HG03095 (cell line): Measurements from ENCODE around the gene FHIT.

Experiments
- ATAC-seq: cut with Tn5 transposase; IDR thresholded peaks from one replicate; pipeline ENCODE4 v1.9.1; 2021; ENCODE audit warnings: moderate library complexity; ENCODE audit not compliant: unreplicated experiment

The FHIT gene

DNA sequence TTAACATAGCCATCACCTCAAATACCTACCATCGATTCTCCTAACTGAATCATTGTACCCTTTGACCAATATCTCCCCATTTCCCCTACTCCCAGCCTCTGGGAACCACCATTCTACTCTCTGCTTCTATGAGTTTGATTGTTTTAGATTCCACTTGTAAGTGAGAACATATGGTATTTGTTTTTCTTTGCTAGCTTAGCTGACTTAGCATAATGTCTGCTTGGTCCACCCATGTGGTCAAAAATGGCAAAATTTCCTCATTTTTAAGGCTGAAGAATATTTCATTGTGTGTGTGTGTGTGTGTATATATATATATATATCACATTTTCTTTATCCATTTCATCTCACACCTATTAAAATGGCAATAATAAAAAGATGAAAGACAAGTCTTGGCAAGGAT, 469.3 kb downstream of the FHIT start:
- ATAC-seq: no peak

DNA sequence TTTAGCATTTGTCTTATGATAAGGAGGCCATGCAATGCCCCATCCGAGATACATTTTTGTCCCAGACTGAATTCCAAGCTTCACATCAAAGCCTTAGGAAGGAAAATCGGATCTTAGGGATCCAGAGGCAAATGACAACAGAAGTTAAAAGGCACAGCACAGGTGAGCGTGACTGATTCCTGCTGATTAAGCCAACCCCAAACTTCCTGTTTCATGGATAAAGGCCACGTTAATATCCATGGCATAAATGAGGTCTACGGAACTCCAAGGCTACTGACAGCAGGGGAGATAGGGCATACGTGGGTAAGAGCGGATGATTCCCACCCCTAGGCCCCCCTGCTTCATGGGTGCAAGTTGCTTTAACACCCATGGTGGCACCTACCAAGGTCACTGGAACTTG, 471.6 kb downstream of the FHIT start:
- ATAC-seq: no peak

GRCh38 chr3:60775985-60776384, 475.3 kb downstream of the FHIT start:
- no peak for ATAC-seq

DNA sequence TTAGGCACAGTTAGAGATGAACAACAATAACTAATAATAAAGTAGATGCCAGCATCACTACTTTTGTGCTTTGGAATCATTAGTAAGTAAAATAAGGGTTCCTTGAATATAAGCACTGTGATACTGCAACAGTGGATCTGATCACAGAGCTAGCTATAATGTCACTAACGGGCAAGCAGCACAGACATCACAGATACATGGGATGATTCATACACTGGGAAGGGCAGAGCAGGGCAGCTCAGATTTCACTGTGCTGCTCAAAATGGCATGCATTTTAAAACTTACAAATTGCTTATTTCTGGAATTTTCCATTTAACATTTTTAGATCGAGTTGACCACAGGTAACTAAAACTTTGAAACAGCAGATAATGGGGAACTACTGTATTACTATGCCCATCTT, 476.6 kb downstream of the FHIT start:
- ATAC-seq: no peak

GRCh38 chr3:60772584-60772983, 478.7 kb downstream of the FHIT start:
- ATAC-seq: no peak

DNA sequence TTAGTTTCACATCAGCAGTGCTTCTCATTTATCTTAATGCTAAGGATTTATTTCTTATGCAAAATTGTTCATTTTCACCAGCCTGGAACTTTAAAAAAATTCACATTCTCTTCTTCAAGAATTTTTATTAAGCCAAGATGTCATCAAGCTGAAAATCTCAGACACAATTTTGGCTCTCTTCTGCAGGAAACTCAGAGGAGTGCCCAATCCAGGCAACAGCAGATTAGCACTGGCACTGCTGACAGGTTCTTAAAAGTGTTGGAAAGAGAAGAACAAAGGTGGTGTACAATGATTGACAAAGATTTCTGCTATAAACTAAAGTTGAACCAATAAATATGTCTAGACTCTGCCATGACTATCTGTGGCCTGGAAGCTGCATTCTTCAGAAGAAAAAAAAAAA, 479.5 kb downstream of the FHIT start:
- no peak for ATAC-seq

DNA sequence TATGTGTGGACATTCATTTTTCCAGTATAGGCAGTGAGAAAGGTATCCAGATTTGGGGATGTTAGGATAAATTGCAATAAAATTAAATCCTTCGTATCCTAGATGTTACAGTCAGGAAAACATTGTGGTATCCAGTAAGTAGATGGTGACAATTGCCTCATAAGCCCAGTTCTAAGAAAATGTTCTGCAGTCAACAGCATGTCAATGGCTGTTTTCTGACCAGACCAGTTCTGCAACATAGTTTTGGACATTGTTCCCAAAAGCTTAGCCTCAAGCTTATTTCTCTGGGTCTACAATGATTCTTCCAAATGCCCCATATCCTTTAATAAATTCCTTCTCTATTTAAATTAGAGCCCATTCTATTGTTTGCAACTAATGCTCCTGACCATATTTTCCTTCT, 480.7 kb downstream of the FHIT start:
- ATAC-seq: no peak

- no peak for ATAC-seq
Measured at GRCh38 chr3:60767536-60767935, 483.7 kb downstream of the FHIT start.

DNA sequence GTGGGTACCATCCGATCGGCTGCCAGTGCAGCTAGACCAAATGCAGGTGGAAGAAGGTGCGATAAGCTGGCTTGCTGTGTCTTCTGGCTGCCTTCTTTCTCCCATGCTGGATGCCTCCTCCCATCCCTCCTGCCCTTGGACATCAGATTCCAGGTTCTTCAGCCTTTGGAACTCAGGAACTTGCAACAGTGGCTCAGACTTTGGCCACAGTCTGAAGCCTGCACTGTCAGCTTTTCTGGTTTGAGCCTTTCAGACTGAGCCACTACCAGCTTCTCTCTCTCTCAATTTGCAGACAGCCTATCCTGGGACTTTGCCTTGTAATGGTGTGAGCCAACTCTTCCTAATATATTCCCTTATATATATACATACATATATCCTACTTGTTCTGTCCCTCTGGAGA, 485.5 kb downstream of the FHIT start:
- no peak for ATAC-seq

DNA sequence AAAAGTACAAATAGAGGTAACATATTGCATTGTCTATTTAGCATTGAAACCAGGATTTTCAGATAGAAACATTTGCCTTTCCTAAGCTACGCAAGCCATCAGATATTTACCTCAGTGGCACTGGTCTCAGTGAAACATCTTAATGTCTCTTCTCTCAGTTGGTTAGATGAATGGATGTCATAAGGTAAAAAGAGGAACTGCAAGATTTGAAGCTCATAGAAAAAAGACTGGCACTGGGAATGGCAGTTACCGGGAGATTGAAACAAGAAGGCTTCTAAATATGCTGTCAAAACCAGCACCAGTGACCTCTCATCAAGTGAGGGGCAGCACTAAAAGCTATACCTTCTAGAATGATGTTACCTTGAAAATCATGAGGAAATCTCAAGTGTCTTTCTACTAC, 486.4 kb downstream of the FHIT start:
- ATAC-seq: no peak

GRCh38 chr3:60760145-60760544, 491.1 kb downstream of the FHIT start:
- no peak for ATAC-seq

DNA sequence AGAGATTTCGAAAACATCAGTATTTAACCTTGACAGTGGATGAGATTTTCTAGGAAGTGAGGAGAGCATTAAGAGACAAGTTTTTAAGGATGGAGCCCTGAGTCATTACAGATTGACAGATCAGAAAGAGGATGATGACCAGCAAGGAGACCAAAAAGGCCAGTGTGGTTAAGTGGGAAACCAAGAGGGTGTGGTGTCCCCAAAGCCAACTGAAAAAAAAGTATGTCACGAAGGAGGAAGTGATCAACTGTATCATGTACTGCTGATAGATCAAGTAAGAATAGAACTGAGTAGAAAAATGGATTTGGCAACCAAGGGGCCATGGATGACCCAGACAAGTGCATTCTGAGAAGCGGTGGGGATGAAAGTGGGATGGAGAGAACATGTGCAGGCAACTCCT, 491.8 kb downstream of the FHIT start:
- ATAC-seq: no peak

- no peak for ATAC-seq
Measured at GRCh38 chr3:60758831-60759230, 492.4 kb downstream of the FHIT start.

GRCh38 chr3:60758171-60758570, 493.1 kb downstream of the FHIT start:
- ATAC-seq: no peak

DNA sequence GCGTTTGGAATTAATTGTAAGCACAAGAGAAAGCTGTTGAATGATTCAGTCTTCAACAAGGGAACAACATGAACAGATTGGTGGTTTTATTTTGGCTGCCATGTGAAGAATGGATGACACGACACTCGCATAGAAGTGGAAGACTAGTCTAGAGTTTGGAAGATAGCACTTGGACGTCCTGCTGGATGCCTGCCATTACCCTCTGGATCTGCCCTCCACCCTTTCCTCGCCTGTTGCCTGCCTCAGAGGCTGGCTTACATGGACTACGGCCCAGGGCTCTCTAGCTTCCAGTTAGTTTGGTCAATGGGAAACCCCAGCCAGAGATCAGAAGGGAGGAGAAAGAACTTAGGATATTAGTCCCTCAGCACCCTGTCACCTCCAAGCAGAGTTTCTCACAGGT, 493.5 kb downstream of the FHIT start:
- no peak for ATAC-seq

DNA sequence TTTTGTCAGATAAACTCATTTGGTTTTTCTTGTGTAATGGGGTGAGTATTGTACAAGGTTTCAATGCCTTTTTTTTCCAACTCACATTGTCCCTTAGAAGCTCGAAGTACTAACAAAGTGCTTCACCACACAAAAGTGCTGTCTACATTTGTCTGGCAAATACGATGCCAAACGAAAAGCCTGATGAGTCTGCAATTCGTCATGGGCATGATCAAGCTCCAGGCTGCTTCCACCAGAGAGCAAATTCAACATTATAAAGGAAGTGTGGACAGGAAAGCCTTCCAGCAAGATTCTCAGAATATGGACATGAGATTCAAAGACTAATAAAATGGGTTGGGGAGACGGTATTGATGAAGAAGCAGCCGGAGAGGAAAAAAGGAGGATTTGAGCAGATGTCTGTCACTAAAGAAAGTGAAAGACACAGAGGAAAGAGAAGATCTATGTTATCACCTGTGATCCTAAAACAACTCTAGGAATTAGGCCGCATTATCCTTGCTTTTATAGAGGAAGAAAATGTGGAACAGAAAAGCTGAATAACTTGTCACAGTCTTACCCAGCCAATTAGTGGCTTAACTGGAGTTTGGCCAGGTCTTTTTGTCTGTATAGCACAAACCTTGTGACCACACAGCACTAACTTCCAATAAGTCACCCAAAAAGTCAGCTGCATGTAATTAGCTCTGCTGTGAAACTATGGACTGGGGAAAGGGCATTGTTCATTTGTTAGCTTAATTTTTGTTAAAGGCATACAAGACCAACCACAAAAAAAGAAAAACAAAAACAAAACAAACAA, 494.8 kb downstream of the FHIT start:
- no peak for ATAC-seq

GRCh38 chr3:60755094-60755493, 496.2 kb downstream of the FHIT start:
- no peak for ATAC-seq

DNA sequence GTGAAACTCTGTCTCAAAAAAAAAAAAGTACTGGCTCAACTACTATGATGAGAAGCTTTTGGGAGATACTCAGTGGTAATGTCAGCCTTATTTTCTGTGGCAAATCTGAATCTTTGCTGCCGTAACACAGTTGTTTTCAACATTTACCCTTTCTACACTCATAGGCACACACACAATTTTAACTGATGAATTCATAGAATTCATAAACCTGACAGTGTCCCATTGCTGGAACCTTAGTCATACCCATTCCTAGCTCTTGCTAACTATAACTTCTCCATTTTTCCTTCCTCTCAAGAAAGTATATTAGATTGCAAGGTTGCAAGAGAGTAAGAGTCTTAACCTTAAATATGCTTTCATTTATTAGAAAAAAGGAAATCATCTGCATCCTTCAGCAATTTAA, 496.6 kb downstream of the FHIT start:
- ATAC-seq: no peak

- ATAC-seq: no peak
Measured at GRCh38 chr3:60752809-60753208, 498.4 kb downstream of the FHIT start.

GRCh38 chr3:60746695-60747416, 504.4 kb downstream of the FHIT start:
- no peak for ATAC-seq

DNA sequence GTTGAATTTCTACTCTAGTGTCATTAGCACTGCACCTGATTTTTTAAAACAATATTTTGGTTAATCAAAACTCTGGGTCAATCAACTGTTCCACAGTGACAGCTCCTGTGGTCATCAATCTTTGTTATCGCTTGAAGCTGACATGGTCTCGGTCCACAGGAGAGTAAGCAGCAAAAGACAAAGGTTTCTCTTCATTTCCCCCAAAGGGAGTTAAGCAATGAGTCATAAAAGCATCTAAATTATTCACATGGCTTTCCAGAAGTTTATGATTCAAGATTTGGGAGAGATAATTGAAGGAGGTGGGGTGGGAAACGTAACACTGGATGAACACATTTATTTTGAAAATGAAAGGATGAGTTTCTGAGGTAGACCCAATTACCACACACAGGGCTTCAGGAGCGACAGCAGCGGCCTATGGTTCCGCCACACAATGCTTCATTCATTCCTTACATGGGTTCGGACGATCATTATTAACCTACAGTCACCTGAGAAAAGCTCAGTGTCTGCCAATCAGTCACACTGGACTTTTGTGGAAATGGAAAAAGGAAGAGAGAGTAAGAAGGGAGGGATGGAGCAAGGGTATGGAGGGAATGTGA, 505.1 kb downstream of the FHIT start:
- no peak for ATAC-seq

- no peak for ATAC-seq
Measured at GRCh38 chr3:60743631-60744164, 507.6 kb downstream of the FHIT start.
